Right ventricle myocardium inferior (tissue), 1 donor: ENCODE measurements around the gene AP2S1. TPM values are rescaled to one million over a fixed set of nuclear protein-coding genes. Genes with fewer than 3 reads are reported as not detected.
A peak's percentile ranks its signal among the peaks of the same experiment; 100 is the strongest.
"Not testable (repeated sequence)": the region's sequence is repeated elsewhere in the genome, so short reads cannot be mapped to it uniquely, and the experiment has no call there.

Experiments
- ATAC-seq: fragments of 200-7000 bp; cut with Tn5 transposase; one replicate; pipeline ENCODE4 v1.9.1; 2020; ENCODE audit warnings: mild to moderate bottlenecking, moderate library complexity
- DNase-seq: peaks from one replicate; pipeline ENCODE4 v3.0.0; 2021; ENCODE audit errors: missing footprints
- intact Hi-C: fragments of 100-400 bp; cut with DNase I; formaldehyde crosslinking; loops from one replicate; pipeline ENCODE4 v1.11.0; 2022
- total RNA-seq: library from RNA; stranded (reverse); fragmentation: NEBNext Ultra II Directional; extraction: Animal tissue kit (Norgen Biotek cat#: 25700); gene quantifications from one replicate; pipeline ENCODE4 v1.2.1, GENCODE V29; 2021
- donor health status: DM: no; HTN: yes; CAD: no; lungs with severe emphysema.

The AP2S1 gene
- total RNA-seq, 1 donor from 2014 or later = 94.7 TPM

GRCh38 chr19:46821512-46822409 lies 28.9 kb downstream of the AP2S1 start:
- DNase-seq = peak; percentile 68
- ATAC-seq = peak; percentile 45
- intact Hi-C loops = no loop called here

- ATAC-seq = no peak
- DNase-seq = no peak
- intact Hi-C loops = no loop called here
Measured at GRCh38 chr19:46818812-46819211, 31.8 kb downstream of the AP2S1 start.

GRCh38 chr19:46815833-46816627 lies 34.6 kb downstream of the AP2S1 start:
- DNase-seq = no peak

GRCh38 chr19:46813839-46814358 lies 36.7 kb downstream of the AP2S1 start:
- DNase-seq = peak; percentile 81
- ATAC-seq = peak; percentile 59
- intact Hi-C loops = no loop called here

More at GRCh38 chr19:46815833-46816627, 34.6 kb downstream of the AP2S1 start:
- ATAC-seq = no peak
- intact Hi-C loops = no loop called here

- intact Hi-C loops = no loop called here
- no peak for DNase-seq
- peak; percentile 37 for ATAC-seq
Measured at GRCh38 chr19:46812977-46813838, 37.4 kb downstream of the AP2S1 start.

- intact Hi-C loops = no loop called here
- DNase-seq (no peak), ATAC-seq (no peak)
Measured at GRCh38 chr19:46809534-46810272, 40.9 kb downstream of the AP2S1 start.

GRCh38 chr19:46806656-46807055 lies 44.0 kb downstream of the AP2S1 start:
- ATAC-seq = no peak
- no peak for DNase-seq
- intact Hi-C loops = no loop called here

- ATAC-seq, intact Hi-C loops: not testable (repeated sequence)
Measured at GRCh38 chr19:46804432-46804831, 46.2 kb downstream of the AP2S1 start.

GRCh38 chr19:46803555-46803954 lies 47.1 kb downstream of the AP2S1 start:
- intact Hi-C loops = no loop called here
- DNase-seq (no peak), ATAC-seq (no peak)

More at GRCh38 chr19:46804432-46804831, 46.2 kb downstream of the AP2S1 start:
- DNase-seq = not testable (repeated sequence)

GRCh38 chr19:46802152-46802551 lies 48.5 kb downstream of the AP2S1 start:
- DNase-seq = no peak
- intact Hi-C loops = no loop called here
- no peak for ATAC-seq

GRCh38 chr19:46798713-46799112 lies 51.9 kb downstream of the AP2S1 start:
- intact Hi-C loops = no loop called here

GRCh38 chr19:46797881-46798280 lies 52.8 kb downstream of the AP2S1 start:
- no peak for ATAC-seq
- intact Hi-C loops = no loop called here
- no peak for DNase-seq

More at GRCh38 chr19:46798713-46799112, 51.9 kb downstream of the AP2S1 start:
- DNase-seq = no peak
- ATAC-seq = no peak

GRCh38 chr19:46791944-46792343 lies 58.7 kb downstream of the AP2S1 start:
- ATAC-seq (no peak), DNase-seq (no peak)
- intact Hi-C loops = no loop called here

GRCh38 chr19:46789371-46789770 lies 61.3 kb downstream of the AP2S1 start:
- no peak for ATAC-seq
- intact Hi-C loops = no loop called here
- DNase-seq = no peak

GRCh38 chr19:46788968-46789338 lies 61.7 kb downstream of the AP2S1 start:
- intact Hi-C loops = no loop called here
- ATAC-seq (no peak), DNase-seq (peak; percentile 52)

GRCh38 chr19:46788262-46788967 lies 62.2 kb downstream of the AP2S1 start, which contains the start of gene SLC1A5:
Gene SLC1A5 (minus strand): TSS chr19:46788594. CDS start chr19:46787965, 629 bp downstream.
- intact Hi-C loops = no loop called here
- DNase-seq (peak; percentile 97), ATAC-seq (peak; percentile 89)
